GM21825 (cell line): ENCODE results near the gene CUL1.
"Not testable (repeated sequence)": the region's sequence is repeated elsewhere in the genome, so short reads cannot be mapped to it uniquely, and the experiment has no call there.

Experiments used
- ATAC-seq: cut with Tn5 transposase; IDR thresholded peaks from one replicate; pipeline ENCODE4 v1.9.1; 2021; ENCODE audit warnings: mild to moderate bottlenecking, moderate library complexity; ENCODE audit not compliant: unreplicated experiment

Gene CUL1

DNA sequence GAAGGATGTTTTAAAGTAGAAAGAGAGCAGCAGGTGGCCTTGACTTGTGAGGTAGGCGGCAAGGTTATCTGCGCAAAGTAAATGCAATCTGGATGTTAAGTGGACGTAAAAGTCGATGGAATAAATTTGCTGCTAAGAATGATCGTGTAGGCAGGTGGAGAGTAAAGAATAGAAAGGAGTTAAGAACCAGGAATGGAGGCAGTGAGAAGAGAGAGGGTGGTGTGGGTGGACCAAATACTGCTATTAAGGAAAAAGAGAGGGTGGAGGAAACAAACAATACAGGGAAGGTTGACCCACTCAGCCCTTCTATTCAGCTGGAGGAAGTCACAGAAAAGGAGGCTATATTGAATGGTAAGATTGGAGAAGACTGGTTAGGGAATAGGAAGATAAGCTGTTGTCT lies 1.9 kb upstream of the CUL1 start:
- ATAC-seq, result no peak

DNA sequence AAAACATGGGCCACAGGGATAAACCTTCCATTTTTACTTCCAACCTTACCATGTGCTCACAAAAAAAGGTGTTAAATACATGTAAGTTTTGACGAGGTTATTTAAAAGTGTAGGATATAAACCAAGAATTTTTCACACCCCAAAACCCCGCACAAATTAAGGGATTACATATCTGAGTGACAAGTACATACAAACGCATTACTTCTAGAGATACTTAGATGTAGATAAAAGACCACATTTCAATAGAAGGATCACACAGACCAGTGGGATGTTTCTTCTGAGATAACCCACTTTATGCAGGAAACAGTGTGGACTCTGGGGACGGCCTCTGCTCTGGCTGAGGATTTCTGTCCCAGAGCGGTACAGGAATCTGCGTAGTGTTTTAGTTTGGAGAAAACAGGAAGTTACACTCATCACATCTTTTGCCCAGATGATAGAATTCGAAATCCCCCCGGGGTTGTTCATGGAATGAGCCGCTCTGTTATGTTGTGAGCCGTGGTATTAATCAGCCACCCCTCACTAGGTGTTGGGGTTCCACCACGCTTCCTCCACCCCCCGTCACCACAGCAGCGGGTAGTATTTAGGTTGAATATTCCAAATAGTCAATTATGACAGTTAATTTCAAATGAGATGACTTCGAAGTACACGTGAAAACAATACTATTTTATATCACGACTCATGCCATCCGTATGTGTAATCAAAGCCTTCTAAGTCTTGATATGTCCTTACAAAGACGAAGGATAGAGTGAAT lies 1.3 kb upstream of the CUL1 start:
- ATAC-seq, result no peak

GRCh38 chr7:148698007-148698396 lies 701 bp upstream of the CUL1 start:
- ATAC-seq, result no peak

- peak; percentile 42 for ATAC-seq
These were observed 500 bp downstream of the CUL1 start for GRCh38 chr7:148699024-148699781.

DNA sequence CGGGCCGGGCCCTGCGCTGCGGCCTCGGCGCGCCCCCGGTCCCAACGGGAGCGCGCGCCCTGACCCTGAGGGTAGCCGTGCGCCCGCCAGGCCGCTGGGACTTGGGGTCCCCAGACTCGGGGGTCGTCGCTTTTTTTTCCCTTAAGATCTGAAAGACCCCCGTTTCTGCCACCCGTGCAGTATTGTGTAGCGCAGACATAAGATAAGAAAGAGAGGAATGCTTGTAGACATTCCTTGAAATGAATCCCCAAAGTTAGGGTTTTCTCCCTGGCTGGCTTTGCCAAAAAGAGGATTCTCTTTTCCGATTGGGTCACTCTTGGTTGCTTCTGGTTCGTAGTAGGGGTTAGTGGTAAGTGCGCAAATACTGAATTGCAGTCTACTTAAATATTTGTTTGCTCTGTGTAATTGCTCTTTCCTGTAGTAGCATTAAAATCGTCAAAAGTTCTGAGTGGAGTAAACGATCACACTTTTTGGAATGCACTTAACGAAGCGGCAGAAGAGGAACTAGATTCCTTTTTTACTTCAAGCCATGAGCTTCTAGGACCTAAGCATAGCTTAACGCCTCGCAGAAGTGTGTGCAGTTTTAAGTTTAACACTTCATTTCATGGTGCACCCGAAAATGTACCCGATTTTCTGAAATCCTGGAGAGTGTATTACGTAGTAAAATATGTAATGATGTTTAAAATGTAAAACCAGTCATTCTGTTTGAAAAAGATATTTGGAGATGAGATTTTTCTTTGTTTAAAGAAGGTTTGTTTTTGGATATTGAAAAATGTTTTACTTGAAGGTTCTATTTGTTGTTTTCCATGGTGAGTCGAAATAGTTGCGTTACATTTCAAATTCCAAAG lies 1.3 kb downstream of the CUL1 start:
- ATAC-seq, result peak; percentile 42

GRCh38 chr7:148700661-148701064 lies 2.0 kb downstream of the CUL1 start:
- ATAC-seq, result no peak

DNA sequence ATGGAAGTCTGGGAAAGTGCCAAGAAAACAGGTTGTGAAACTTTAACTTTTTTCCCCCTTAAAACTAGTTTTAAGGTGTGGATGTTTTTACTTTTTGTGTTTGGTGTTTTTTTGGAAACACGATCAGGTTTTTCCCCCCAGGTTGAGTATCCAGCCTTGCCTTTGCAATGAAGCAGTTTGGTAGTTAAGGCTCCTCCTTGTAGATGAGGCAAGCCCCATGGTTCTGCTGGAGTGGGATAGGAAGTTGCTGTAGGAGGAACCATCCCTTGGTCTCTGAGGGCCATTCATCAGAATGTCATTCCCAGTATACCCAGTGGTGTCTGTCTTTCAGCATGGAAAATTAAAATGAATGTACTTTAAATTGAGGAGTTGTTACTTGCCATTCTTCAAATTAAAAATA lies 2.7 kb downstream of the CUL1 start:
- ATAC-seq, result no peak

DNA sequence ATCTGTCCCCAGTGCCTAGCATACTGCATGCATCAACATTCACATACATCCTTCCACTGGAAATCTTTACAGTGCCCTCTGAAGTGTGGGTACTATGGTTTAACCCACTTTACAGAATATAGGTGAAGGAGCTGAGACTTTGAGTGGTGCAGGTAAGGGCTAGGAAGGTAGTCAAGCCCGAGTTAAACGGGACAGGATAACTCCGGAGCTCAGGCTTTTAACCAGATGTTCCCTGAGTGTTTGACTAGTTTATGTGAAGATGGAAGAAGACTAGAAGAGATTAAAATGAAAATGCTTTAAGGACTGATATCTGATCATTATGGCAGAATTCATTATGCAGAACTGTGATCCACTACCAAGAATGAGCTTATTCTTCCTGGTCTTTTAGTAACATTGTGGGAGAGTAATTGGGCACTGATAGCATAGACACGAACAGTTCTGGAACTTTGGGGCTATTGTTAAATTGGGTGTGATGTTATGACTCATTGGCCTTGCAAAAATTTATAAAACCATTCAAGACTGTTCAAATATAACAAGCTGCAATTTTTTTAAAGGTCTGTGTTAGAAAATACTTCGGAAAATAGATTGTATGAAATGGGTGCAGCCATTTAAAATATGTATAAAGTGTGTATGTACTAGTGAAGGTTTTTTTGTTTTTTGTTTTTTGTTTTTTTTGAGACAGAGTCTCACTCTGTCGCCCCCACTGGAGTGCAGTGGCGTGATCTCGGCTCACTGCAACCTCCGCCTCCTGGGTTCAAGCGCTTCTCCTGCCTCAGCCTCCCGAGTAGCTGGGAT lies 4.4 kb downstream of the CUL1 start:
- ATAC-seq, result no peak

GRCh38 chr7:148703671-148703962 lies 4.9 kb downstream of the CUL1 start:
- not testable (repeated sequence) for ATAC-seq

GRCh38 chr7:148704189-148704588 lies 5.5 kb downstream of the CUL1 start:
- ATAC-seq, result no peak

- ATAC-seq, result no peak
These were observed 6.3 kb downstream of the CUL1 start for GRCh38 chr7:148704970-148705369.

DNA sequence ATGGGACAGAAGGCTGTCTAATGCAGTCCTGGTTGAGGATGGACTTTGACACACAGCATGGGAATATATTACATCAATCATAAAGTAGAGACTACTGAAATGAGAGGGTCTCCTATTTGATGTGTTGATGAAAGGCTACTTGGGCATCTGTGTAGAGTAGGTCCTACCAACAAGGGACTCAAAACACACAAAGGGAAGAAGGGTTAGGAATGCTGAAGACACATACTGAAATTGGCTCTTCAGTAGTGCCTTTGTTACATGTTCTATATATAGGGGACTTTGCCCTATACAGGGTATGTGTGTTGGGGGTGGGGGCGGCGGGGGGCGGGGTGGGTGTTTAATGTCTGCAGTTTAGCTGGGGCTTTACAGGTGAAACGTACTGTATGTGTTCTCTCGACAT lies 7.7 kb downstream of the CUL1 start:
- no peak for ATAC-seq

DNA sequence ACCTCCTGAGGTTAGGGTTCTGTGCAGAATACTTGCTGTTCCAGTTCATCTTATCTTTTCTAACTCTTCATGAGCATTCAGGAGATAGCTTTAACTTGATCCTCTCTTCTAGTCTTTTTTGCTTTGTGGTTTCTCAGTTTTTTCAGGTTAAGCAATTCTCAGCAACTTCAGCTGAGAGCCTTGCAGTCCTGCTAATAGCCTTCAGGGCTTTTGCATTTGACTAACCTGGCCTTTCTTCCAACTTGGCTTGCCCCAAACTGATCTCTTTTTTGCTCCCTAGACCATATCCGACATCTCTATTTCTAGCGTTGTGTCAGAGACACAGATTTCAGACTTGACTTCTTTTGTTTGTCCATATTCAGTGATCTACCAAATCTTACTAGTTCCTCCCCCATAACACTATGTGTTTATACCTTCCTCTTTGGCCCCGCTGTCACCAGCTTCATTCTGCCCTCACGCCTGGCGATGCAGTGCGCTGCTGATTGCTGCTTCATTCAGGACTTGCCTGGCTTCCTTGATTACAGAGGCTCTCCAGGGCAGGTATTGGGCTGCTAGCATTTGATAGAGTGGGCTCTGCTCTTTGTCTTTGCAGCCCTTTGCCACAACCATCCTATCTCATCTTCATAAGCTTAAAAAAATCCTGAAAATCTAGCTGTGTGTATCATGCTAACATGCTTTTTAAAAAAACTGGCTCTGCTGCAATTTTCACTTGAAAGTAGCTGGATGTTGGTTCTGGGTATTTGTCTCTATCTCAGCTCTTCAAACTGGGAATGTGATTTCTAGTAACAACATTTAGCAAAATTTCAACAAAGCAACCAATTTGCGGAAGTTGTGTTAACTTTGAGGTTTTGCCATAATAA lies 9.6 kb downstream of the CUL1 start:
- no peak for ATAC-seq

DNA sequence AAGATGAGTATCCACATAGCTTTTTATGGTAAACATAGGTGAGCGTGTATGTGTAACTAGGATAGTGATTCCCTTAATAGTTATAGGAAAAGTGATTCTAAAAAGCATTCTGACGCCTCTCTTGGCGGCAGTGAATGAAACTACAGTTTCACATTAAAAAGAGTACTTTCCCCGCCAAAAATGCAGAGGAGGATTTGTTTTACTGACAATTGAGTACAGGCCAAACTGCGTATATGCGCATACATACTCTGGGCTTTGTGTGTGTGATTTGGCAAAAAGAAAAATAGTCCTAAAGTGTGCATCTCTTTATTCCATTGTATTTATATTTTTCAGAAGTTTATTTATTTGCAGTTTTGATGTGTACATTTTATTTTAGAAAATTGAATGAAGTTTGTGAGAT lies 10.3 kb downstream of the CUL1 start:
- ATAC-seq, result no peak

GRCh38 chr7:148710426-148710825 lies 11.7 kb downstream of the CUL1 start:
- ATAC-seq, result not testable (repeated sequence)

GRCh38 chr7:148711191-148712102 lies 12.7 kb downstream of the CUL1 start:
- ATAC-seq, result peak; percentile 44

GRCh38 chr7:148712678-148713329 lies 14.1 kb downstream of the CUL1 start:
- ATAC-seq, result no peak

DNA sequence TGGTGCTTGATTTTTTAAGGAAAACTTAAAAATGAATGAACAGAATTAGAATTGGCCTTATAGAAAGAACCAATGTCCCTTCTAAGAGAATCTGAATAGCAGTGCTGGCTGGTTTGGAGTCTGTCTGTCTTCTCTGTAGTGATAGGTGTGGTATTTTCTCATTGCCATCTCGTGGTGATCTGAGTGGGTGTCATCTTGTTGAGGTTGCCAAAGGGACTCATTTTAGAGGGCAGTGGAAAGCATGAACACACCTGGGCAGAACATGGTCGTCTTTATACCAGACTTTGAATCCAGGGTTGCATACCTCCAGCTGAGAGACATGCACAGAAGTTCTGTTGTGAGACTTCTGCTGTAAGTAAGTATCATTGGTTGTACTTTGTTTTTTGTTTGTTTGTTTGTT lies 15.8 kb downstream of the CUL1 start:
- no peak for ATAC-seq
